MCF 10A (cell line): Measurements from ENCODE around the gene KLK2. TPM values are rescaled to one million over a fixed set of nuclear protein-coding genes. Genes with fewer than 3 reads are reported as not detected.
A peak's percentile ranks its signal among the peaks of the same experiment; 100 is the strongest.

ENCODE experiments used
- BruUV-seq: library from RNA; stranded (reverse); fragments of 400-500 nt; replicated peaks from 2 replicates; lab custom pipeline; 2021; lab: Mats Ljungman, UMichigan
- CTCF ChIA-PET: fragments of 300-600 bp; sonication (Branson Sonifier 250); formaldehyde crosslinking; extraction: SDS; loops from one replicate; lab custom pipeline; 2021; ENCODE audit warnings: antibody characterized with exemption, inconsistent platforms; lab: Yijun Ruan, JAX
- POLR2A ChIA-PET: fragments of 300-600, 350-650 bp; sonication (Branson Sonifier 250); formaldehyde crosslinking; extraction: SDS; loops from one replicate; lab custom pipeline; 2020; ENCODE audit warnings: antibody characterized with exemption, inconsistent platforms; lab: Yijun Ruan, JAX
- DNase-seq: peaks from one replicate; pipeline ENCODE4 v3.0.0-alpha.2; 2018; ENCODE audit not compliant: unreplicated experiment
- H3K27ac Mint-ChIP-seq: one replicate; pipeline ENCODE4 v1.8.0; 2022; ENCODE audit warnings: mild to moderate bottlenecking, low read depth, mixed read lengths; ENCODE audit not compliant: unreplicated experiment
- H3K27me3 Mint-ChIP-seq: one replicate; pipeline ENCODE4 v1.8.0; 2022; ENCODE audit warnings: mixed read lengths; ENCODE audit not compliant: insufficient read depth, unreplicated experiment
- H3K36me3 Mint-ChIP-seq: one replicate; pipeline ENCODE4 v1.8.0; 2022; ENCODE audit warnings: mild to moderate bottlenecking, moderate library complexity, mixed read lengths; ENCODE audit not compliant: insufficient read depth, unreplicated experiment
- H3K4me1 Mint-ChIP-seq: one replicate; pipeline ENCODE4 v1.8.0; 2022; ENCODE audit warnings: mixed read lengths; ENCODE audit not compliant: insufficient read depth, unreplicated experiment
- H3K4me3 Mint-ChIP-seq: one replicate; pipeline ENCODE4 v1.8.0; 2022; ENCODE audit warnings: mild to moderate bottlenecking, moderate library complexity, mixed read lengths; ENCODE audit not compliant: unreplicated experiment
- H3K9me3 Mint-ChIP-seq: one replicate; pipeline ENCODE4 v1.8.0; 2022; ENCODE audit warnings: mixed read lengths; ENCODE audit not compliant: unreplicated experiment
- CTCF ChIP-seq: fragments of 200-600 bp; IDR thresholded peaks from one replicate; pipeline ENCODE4 v1.8.0; 2022; ENCODE audit warnings: antibody characterized with exemption, mild to moderate bottlenecking; ENCODE audit not compliant: unreplicated experiment
- intact Hi-C: fragments of 100-400 bp; cut with micrococcal nuclease; formaldehyde crosslinking; loops from 2 replicates; pipeline ENCODE4 v1.14.1; 2022
- total RNA-seq: library from RNA; stranded (reverse); gene quantifications from 2 replicates; pipeline ENCODE4 v1.2.3, GENCODE V29; 2022

Gene KLK2
- total RNA-seq, 1 experiment from 2014 or later = not detected

GRCh38 chr19:50858886-50859285 is 14.4 kb upstream of the KLK2 start:
- TF ChIP-seq CTCF = no peak
- H3K4me3 Mint-ChIP-seq = no peak overlapping the region
- H3K27me3 Mint-ChIP-seq = peaks cover 32% of the 10 kb centered on the region
- no peaks in the 10 kb centered on the region for H3K36me3 Mint-ChIP-seq
- ChIA-PET POLR2A (no interaction called here), CTCF (no interaction called here)
- BruUV-seq = no TSS peak
- intact Hi-C loops = no loop called here
- H3K27ac Mint-ChIP-seq = no peak overlapping the region
- peaks cover 9% of the 10 kb centered on the region for H3K9me3 Mint-ChIP-seq
- peaks cover 6% of the 10 kb centered on the region for H3K4me1 Mint-ChIP-seq
- no peak for DNase-seq

- no TSS peak for BruUV-seq
- intact Hi-C loops = no loop called here
Observed at GRCh38 chr19:50859849-50860248, 13.4 kb upstream of the KLK2 start.

GRCh38 chr19:50861010-50861409 is 12.2 kb upstream of the KLK2 start:
- no peaks in the 10 kb centered on the region for H3K36me3 Mint-ChIP-seq
- peaks cover 32% of the 10 kb centered on the region for H3K27me3 Mint-ChIP-seq
- H3K4me1 Mint-ChIP-seq = peaks cover 6% of the 10 kb centered on the region
- TF ChIP-seq CTCF = no peak
- POLR2A ChIA-PET = interaction anchor here (0.6 to 1.2 kb wide), 3 partner anchors 14 to 85 kb away, joined by 3 to 5 read pairs (median 3); no protein-coding TSS in a partner anchor
- peaks cover 9% of the 10 kb centered on the region for H3K9me3 Mint-ChIP-seq
- no peak overlapping the region for H3K27ac Mint-ChIP-seq
- no TSS peak for BruUV-seq
- intact Hi-C loops = no loop called here
- CTCF ChIA-PET = interaction anchor here (0.5 to 0.8 kb wide), 2 partner anchors 59 to 63 kb away, joined by 3 to 4 read pairs; no protein-coding TSS in a partner anchor
- peak; percentile 36 for DNase-seq
- H3K4me3 Mint-ChIP-seq = no peak overlapping the region

More at GRCh38 chr19:50859849-50860248, 13.4 kb upstream of the KLK2 start:
- Mint-ChIP-seq H3K4me1 (peaks cover 6% of the 10 kb centered on the region), H3K9me3 (peaks cover 9% of the 10 kb centered on the region), H3K27me3 (peaks cover 32% of the 10 kb centered on the region), H3K27ac (no peak overlapping the region), H3K36me3 (no peaks in the 10 kb centered on the region), H3K4me3 (no peak overlapping the region)
- ChIA-PET CTCF (no interaction called here), POLR2A (interaction anchor here (1.0 kb wide), 1 partner anchor 55 kb away, joined by 3 read pairs; no protein-coding TSS in a partner anchor)
- TF ChIP-seq CTCF = no peak
- DNase-seq = no peak

- peaks cover 6% of the 10 kb centered on the region for H3K4me1 Mint-ChIP-seq
- POLR2A ChIA-PET = interaction anchor here (0.6 kb wide), 1 partner anchor 84 kb away, joined by 3 read pairs; no protein-coding TSS in a partner anchor
- peaks cover 9% of the 10 kb centered on the region for H3K9me3 Mint-ChIP-seq
- intact Hi-C loops = no loop called here
- no peak overlapping the region for H3K27ac Mint-ChIP-seq
- BruUV-seq = no TSS peak
- CTCF ChIA-PET = interaction anchor here (0.5 to 1.1 kb wide), 4 partner anchors 23 to 494 kb away, joined by 3 to 4 read pairs (median 4); no protein-coding TSS in a partner anchor
- no peak overlapping the region for H3K4me3 Mint-ChIP-seq
- no peak for TF ChIP-seq CTCF
- H3K36me3 Mint-ChIP-seq = no peaks in the 10 kb centered on the region
- peaks cover 32% of the 10 kb centered on the region for H3K27me3 Mint-ChIP-seq
- no peak for DNase-seq
Observed at GRCh38 chr19:50861496-50862286, 11.5 kb upstream of the KLK2 start.
